GM18505 (cell line): ENCODE results near the gene ZFP36.

Experiments
- ATAC-seq: cut with Tn5 transposase; IDR thresholded peaks from one replicate; pipeline ENCODE4 v1.9.1; 2021; ENCODE audit not compliant: unreplicated experiment
- POLR2A ChIP-seq: IDR thresholded peaks from 4 replicates; pipeline ENCODE4 v1.6.1; 2011; ENCODE audit warnings: borderline replicate concordance; ENCODE audit not compliant: insufficient read depth, insufficient read length; ENCODE audit errors: extremely low read depth

The ZFP36 gene

DNA sequence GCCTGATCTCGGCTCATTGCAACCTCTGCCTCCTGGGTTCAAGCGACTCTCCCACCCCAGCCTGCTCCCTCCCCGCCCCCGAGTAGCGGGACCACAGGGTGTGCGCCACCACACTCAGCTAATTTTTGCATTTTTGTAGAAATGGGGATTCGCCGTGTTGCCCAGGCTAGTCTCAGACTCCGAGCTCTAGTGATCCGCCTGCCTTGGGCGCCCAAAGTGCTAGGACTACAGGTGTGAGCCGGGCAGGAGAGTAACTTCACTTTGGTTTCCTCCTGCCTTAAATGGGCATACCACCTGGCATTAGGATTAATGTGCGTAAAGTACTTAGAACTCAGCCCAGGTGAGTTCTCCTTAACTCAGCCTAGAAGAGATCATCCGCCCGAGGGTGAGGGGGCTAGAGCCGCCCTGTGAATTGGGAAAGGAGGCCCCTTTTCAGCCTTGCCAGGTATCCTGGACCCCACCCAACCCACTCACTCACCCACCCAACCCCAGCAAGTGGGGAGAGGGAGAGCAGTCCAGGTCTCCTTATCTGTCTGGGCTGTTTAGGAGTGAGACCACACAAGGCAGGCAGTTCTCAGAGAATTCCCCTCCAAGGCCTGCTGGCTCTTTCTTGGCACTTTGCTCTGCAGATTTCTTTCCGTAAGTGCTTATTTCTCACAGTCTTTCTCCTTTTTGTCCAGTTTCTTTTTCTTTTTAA is 1.2 kb upstream of the ZFP36 start:
- TF ChIP-seq POLR2A = no peak

GRCh38 chr19:39405958-39406655 is 540 bp upstream of the ZFP36 start:
- TF ChIP-seq POLR2A = no peak
- ATAC-seq = no peak

More for the DNA sequence above, 1.2 kb upstream of the ZFP36 start:
- ATAC-seq = no peak

- no peak for ATAC-seq
Measured at GRCh38 chr19:39407410-39407659, 688 bp downstream of the ZFP36 start.

GRCh38 chr19:39407660-39408391 is 1.2 kb downstream of the ZFP36 start:
- no peak for ATAC-seq
- peak; percentile 68 for TF ChIP-seq POLR2A

More at GRCh38 chr19:39407410-39407659, 688 bp downstream of the ZFP36 start:
- no peak for TF ChIP-seq POLR2A

DNA sequence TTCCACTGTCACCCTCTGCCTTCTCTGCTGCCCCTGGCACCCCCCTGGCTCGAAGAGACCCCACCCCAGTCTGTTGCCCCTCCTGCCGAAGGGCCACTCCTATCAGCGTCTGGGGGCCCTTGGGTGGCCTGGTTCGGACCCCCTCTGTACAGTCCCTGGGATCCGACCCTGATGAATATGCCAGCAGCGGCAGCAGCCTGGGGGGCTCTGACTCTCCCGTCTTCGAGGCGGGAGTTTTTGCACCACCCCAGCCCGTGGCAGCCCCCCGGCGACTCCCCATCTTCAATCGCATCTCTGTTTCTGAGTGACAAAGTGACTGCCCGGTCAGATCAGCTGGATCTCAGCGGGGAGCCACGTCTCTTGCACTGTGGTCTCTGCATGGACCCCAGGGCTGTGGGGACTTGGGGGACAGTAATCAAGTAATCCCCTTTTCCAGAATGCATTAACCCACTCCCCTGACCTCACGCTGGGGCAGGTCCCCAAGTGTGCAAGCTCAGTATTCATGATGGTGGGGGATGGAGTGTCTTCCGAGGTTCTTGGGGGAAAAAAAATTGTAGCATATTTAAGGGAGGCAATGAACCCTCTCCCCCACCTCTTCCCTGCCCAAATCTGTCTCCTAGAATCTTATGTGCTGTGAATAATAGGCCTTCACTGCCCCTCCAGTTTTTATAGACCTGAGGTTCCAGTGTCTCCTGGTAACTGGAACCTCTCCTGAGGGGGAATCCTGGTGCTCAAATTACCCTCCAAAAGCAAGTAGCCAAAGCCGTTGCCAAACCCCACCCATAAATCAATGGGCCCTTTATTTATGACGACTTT is 2.0 kb downstream of the ZFP36 start:
- no peak for ATAC-seq
- no peak for TF ChIP-seq POLR2A

DNA sequence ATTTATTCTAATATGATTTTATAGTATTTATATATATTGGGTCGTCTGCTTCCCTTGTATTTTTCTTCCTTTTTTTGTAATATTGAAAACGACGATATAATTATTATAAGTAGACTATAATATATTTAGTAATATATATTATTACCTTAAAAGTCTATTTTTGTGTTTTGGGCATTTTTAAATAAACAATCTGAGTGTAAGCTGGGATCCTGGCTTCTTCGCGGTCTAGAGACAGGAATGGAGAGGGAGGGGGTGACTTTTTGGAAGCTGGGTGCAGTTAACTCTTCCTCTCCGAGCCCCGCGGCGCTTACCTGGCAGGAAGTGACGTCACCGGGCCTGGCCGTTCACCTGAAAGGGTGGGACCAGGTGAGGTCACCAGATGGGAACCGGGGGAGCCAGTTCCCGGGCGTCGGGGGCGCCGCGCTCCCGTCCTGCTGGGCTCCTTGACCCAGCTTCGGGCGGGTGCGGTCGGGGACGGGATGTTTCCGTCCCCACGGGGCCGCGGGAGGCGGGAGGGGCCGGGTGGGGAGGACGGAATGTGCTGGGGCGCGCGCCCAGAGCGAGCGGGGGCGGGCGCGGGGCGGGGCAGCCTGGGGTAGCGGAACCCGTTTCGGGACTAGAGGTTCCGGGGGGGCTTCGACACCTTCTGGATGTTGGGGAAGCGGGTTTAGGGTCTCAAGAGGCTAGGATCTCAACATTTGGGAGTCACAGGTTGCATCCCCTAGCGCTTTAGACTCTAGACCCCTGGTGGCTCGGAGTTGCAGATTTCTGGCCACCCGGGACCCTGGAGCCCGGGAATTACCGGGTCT is 2.8 kb downstream of the ZFP36 start:
- TF ChIP-seq POLR2A = peak; percentile 68
- ATAC-seq = no peak

- no peak for ATAC-seq
- peak; percentile 68 for TF ChIP-seq POLR2A
Measured at GRCh38 chr19:39410017-39410830, 3.6 kb downstream of the ZFP36 start.

- ATAC-seq = no peak
- TF ChIP-seq POLR2A = no peak
Measured at GRCh38 chr19:39410831-39411080, 4.1 kb downstream of the ZFP36 start.

DNA sequence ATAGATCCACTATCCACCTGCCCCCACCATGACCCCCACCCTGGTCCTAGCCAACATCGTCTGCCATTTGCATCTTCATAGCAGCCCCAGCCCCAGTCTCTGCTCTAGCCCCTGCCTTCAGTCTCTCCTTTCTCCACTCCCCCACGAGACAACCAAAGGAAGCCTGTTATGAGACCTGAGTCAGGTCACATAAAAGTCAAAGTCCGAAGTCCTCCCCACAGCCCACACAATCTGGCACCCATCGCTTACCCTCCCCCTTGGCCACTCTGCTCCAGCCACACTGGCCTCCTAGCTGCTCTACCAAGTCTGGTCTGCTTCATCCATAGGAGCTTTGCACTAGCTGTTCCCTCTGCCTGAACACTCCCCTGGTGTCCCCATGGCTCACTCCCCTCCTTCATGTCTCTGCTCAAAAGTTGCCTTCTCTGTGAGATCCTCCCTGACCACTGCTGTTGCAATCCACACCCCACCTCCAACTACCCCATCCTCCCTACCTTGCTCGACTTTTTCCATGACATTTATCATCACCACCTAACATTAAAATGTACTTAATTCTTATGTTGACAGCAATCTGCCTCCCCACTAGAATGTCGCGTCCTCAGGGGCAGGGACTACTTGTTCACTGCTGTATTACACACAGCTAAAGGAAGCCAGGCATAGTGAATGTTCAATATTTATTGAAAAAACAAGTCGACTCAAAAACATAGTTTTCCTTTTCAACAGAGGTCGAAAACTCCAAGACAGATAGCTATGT is 4.6 kb downstream of the ZFP36 start:
- TF ChIP-seq POLR2A = peak; percentile 46
- no peak for ATAC-seq

DNA sequence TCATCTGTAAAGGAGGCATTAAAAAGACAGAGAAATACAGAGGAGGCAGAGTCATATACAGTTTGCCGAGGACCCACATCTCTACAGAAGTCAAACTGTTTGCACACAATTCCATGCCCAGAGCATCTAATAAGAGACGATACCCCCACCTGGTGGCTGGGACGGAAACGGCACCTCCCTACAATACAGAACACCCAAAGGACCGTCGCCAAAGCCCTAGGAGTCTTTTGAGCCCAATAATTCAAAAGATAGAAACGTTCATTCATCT is 5.1 kb downstream of the ZFP36 start:
- no peak for TF ChIP-seq POLR2A
- ATAC-seq = peak; percentile 24

DNA sequence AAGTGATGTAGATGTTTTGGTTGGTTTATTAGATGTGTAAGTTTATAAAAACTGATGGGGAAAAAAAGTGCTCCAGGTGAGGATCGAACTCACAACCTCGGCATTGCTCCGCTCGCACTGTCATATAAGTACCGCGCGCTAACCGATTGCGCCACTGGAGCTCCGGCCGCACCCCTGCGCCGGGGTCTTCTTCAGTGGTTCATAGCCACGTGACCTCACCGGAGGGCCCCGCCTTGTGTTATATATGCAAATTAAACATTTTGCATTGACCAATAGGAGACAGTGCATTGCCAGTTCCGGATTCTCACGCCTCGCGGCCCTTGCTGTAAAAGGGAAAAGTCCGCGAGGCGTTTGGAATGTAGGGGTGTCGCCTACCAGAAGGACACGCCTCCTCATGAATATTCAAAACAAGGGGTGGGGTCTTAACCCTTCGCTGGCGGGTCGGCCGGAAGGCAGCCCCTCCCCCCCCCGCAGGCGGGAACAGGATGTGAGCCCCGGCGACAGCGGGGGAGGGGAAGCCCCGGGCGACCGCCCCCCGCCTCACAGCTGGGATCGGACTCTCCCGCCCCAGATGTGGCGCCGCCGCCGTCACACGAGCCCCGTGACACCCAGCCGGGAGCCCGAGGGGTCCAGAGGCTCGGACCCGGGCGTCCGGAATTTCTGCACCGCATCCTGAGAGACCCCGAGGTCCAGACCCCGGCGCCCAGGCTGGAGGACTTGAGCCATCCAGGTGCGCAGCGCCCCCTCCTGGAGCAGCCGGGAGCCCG is 5.6 kb downstream of the ZFP36 start, which contains the start of gene PLEKHG2:
Gene PLEKHG2, plus strand, starts transcription at position 570 of the 767 bp plus-strand sequence. CDS start 1,418 bp downstream, outside the sequence.
- peak; percentile 97 for TF ChIP-seq POLR2A
- peak; percentile 42 for ATAC-seq
